GM18520 (cell line): ENCODE data around the gene AMIGO2.

Experiments used
- ATAC-seq: cut with Tn5 transposase; IDR thresholded peaks from one replicate; pipeline ENCODE4 v1.9.1; 2021; ENCODE audit not compliant: unreplicated experiment

The AMIGO2 gene

DNA sequence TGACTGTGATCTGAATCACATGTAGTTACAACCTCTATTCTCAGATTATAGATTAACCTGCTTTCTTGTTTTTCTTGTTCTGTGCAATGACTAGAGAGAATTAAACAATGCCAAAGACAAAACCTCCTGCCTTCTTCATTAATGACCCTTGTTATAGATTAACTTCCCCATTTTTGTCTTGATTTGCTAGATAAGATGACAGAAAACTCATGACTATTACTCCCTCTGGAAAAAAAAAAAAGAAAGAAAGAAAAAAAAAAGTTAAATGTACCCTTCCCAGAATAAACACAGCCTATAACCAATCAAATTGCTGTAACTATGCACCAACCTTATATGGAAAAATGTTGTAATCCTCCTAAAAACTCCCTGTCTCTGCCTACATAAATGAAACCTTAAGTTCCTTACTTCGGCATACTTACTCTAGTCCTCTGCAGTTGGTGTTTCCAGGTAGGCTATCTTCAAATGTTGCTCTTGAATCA lies 41.5 kb downstream of the AMIGO2 start:
- ATAC-seq, result no peak

DNA sequence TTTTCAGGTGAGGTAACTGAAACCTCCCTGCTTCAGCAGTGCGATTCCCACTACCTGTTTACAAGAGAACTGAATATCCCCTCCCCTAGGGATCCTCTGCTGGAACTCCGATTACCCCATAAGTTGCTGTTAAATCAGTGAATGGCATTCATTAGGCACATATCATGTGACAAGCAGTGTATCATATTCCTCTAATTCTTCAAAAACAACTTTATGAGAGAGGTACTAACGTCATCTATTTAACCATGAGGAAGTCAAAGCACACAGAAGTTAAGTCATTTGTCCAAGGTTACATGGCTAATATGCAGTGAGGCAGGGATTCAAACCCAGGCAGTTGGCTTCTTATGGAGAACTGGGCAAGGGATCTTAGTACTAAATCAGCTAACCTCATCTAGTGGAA lies 44.3 kb downstream of the AMIGO2 start:
- no peak for ATAC-seq

DNA sequence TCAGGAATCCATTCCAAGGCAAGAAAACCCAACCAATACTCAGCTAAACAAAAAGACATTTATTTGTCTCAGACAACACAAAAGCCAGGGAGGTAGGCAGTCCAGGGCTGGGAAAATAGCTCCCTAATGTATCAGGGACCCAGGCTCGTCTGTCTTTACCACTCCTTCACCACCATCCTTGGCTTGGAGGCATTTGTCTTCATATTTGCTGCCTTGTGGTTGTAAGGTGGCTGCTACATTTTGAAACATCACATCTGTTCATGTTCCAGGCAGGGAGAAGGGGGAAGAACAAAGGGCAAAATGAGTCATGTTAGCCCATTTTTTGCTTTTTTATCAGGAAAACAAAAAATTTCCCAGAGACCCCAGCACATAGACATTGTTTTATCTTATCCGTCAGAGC lies 45.1 kb downstream of the AMIGO2 start:
- ATAC-seq, result no peak

- ATAC-seq, result no peak
These were observed 45.8 kb downstream of the AMIGO2 start for GRCh38 chr12:47033789-47034555.

GRCh38 chr12:47033081-47033480 lies 46.7 kb downstream of the AMIGO2 start:
- no peak for ATAC-seq

DNA sequence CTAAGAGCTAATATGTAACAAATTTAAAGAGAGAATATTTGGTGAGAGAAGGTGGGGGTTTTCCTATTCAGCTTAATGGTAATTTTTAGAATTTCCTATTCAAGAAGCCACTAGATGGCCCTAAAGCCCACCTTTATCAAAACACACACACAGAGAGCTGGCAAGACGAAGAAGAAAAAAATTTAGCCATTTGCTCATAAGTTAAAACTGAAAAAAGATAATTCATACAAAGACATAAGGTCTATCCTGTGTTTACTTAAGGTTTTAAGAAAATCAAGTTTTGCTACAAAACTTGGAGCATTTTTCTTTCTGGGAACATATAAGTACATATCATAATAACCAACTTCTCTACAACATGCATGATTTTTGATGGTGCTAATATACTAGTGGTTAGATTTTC lies 47.1 kb downstream of the AMIGO2 start:
- no peak for ATAC-seq

DNA sequence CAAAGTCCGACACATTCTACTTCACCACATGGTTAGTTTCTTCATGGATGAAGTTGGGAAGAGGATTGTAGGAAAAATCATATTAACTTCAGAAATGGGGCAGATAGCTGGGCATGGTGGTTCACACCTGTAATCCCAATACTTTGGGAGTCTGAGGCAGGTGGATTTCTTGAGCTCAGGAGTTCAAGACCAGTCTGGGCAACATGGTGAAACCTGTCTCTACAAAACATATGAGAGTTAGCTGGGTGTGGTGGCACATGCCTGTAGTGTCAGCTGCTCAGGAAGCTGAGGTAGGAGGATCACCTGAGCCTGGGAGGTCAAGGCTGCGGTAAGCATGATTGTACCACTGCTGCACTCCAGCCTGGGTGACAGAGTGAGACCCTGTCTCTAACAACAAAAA lies 49.9 kb downstream of the AMIGO2 start:
- no peak for ATAC-seq

- no peak for ATAC-seq
These were observed 50.6 kb downstream of the AMIGO2 start for GRCh38 chr12:47028981-47029708.

DNA sequence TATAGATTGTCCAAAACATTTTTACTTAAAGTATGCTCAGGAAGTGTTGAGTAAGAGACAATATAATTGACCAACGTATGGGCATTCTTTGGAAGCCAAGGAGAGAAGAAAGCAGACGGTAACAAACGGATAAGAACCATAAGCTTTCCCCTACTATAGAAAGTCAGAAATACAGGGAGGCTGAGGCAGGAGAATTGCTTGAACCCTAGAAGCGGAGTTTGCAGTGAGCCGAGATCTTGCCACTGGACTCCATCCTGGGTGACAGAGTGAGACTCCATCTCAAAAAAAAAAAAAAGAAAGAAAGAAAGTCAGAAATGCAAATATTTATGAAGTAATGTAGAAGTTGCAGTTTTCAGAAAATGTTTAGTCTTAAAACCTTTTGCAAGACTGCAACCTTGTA lies 51.6 kb downstream of the AMIGO2 start:
- ATAC-seq, result no peak
